ENCODE data around the gene XRN2.

GRCh38 chr20:21286775-21287174 lies 16.4 kb upstream of the XRN2 start:
- TF ChIP-seq CTCF (IDR thresholded peaks at IDR 0.05): no peak
- TF ChIP-seq MAX (CRISPR knock-in tag; IDR thresholded peaks at IDR 0.05): no peak
- no peak for TF ChIP-seq NR2C2 (CRISPR knock-in tag; IDR thresholded peaks at IDR 0.05)
- TF ChIP-seq E2F4 (CRISPR knock-in tag; IDR thresholded peaks at IDR 0.05; ENCODE audit: borderline replicate concordance, low read depth): no peak
- TF ChIP-seq NR3C1 (CRISPR knock-in tag; conservative IDR thresholded peaks at IDR 0.05; ENCODE audit: low read depth): no peak
- TF ChIP-seq NFE2L1 (CRISPR knock-in tag; IDR thresholded peaks at IDR 0.05): no peak
- no peak for TF ChIP-seq ATF1 (CRISPR knock-in tag; IDR thresholded peaks at IDR 0.05)
